GM18868 (cell line): ENCODE results near the gene NEIL3.

ENCODE experiments used
- ATAC-seq: cut with Tn5 transposase; IDR thresholded peaks from one replicate; pipeline ENCODE4 v1.9.1; 2021; ENCODE audit warnings: mild to moderate bottlenecking, moderate library complexity; ENCODE audit not compliant: unreplicated experiment

NEIL3 gene

DNA sequence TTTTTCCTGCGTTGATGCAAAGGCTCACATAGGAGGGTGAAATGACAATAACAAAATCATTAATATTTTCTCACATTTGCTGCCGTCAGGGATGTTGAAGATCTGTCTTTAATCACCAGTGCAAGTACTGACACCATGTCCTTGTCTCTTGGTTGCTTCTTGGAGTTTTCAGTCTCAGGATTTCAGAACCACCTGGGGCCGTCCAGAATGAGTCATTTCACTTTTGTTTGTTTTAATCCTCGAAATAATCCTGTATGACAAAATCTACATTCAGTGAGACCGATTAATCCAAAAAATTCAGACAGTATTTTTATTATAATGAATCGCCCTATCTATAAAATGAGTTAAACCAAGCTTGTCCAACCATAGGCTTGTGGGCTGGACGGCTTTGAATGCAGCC, 47.2 kb downstream of the NEIL3 start:
- ATAC-seq, result no peak

DNA sequence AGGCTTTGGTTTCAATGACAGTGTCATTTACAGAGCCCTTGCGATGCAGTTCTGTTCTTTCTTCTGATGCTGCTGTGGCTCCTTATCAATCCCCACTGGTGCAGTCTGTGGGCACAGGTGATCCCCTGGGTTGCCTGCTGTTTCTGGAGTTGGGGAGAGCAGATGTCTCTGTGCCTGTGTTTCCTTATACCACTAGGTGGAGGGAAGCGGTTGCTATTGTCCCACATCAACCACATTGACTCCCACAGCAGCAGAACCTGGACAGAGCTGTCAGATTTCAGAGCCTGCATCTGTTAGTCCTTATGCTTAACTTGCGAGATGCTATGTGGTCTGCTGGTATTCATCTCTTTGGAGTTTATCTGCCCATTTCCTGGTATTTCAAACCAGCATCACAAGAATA, 57.7 kb downstream of the NEIL3 start:
- ATAC-seq, result no peak

DNA sequence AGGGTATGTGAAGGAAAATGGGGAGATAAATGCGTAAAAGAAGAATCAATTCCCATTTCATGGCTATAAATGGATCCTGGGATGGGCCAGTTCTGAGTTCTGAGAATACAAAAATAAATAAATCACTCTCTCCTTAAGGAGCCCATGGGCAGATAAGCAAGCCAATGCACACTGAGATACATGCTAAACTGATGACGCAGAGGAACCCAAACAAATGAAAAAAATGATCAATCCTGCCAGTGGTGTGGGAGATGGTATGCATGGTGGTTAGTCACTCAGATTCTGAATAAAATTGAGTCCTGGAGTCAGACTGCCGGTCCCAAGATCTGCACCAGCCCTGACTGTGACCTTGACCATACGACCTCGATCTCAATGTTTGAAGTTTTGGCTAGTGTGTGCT, 59.7 kb downstream of the NEIL3 start:
- ATAC-seq, result no peak

DNA sequence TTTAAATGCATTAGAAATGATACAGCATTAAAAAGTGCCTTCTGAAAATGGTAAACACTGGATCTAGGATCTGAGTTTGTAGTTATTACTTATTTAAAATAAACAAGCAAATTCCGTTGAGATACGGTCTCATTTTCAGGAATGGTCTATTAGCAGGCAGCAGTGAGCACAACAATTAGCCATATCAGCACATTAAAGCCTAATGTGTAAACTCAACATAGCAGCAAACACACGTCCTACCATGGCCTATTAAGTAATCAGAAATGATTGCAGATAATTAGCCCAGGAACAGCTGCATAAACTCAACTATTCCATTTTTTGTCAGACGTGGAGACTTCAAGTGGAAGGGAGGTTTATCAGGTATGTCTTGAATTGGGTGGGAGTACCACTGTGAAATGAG, 61.8 kb downstream of the NEIL3 start:
- ATAC-seq, result no peak

DNA sequence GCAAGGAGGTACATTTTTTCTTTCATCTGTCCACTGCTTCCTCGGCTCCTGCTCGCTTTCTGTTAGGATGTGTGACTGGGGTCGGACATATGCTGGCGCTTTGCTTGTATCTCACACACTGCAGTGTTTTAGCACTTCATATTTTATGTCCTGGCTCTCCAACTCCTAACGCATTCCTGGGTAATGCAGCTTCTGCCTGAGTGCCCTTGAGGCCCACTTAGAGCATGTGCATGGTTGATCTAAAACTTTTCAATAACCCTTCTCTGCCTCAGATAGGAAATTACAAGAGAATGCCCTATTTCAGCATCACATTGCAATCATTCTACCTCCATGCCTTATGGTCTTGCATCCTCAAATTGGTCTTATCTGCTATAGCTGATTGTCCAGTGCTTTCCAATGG, 65.3 kb downstream of the NEIL3 start:
- no peak for ATAC-seq

DNA sequence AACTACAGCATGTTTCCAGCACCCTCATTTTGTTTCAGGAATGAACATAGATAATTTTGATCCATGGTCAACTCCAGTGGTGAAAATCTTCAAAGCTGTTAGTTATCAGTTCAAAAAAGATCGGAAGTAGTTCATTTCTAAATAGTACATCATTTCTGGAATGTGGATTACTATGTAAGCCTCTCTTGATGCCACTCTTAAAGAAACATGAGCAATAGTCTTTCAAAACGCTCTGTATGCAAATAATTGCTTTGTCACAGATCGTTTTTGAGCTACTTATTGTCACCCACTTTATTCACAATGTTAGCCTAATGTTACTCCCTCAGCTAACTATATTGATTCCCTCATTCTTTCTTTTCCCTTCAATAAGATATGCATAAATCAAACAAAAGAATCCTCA, 65.7 kb downstream of the NEIL3 start:
- ATAC-seq, result no peak

DNA sequence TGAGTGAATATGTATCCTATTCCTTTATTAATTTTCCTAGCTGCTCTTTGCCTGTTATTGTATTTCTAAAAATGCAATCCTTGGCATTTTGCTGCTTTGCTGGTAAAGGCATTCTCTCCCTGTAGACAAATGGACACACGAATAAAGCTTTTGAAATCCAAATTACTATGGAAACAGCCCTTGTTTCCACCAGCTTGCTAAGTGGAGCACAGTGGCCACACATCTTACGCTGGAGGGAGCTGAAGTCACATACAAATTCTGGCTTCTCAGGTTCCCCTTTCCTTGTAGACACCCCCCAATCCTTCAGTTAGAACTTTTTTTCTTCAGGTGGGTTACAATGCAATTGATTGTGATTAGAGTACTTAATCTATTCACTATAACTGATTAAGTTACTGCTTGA, 66.3 kb downstream of the NEIL3 start:
- no peak for ATAC-seq

DNA sequence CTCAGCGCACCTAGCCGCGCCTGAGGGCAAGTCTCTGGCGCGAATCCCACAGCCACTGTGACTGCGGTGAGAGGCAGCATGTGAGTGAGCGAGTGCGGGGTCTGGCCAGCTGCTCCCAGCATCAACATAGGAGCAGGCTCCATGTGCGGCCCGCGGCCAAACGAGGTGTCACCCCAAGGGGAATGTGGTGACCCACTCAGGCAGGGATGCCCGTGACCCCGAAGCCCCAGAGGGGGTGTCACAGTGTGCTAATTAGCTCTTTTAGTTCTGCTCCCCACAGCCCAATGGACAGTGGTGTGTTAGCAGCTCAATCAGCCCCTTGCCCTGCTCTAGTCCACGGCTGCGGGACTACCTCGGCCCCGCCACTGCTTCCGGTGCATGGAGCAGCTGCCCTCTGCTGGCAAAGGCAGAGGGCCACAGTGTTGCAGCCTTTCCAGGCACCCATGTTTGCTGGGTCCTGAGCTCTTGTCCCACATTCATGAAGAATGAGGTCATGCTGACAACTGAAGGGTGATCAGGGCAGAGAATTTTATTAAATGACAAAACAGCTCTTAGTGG, 71.1 kb downstream of the NEIL3 start:
- ATAC-seq, result no peak

DNA sequence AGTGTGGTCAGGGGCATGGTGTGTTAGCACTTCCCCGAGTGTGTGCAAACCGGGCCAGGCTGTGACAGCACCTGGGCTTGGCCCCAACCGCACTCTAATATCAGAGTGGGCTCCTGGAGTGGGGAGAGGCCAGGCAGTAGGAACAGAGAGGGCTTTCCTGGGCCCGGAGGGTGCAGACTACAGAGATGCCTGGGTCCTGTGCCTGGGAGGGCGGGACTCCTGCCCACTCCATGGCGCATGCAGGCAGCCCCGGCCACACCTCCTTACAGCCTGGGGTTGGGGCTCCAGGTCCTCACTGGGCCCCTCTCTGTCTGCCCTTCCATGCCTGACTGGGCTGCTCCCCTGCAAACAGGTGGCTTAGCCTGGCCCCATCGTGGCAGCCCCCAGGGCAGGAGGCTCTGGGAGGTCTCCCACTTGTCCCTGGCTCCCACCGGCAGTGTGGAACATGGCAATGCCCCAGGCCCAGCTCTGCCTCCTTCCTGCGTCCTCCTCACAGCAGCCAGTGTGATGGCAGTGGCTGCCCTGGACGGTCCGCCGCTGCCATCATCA, 72.2 kb downstream of the NEIL3 start:
- ATAC-seq, result no peak

DNA sequence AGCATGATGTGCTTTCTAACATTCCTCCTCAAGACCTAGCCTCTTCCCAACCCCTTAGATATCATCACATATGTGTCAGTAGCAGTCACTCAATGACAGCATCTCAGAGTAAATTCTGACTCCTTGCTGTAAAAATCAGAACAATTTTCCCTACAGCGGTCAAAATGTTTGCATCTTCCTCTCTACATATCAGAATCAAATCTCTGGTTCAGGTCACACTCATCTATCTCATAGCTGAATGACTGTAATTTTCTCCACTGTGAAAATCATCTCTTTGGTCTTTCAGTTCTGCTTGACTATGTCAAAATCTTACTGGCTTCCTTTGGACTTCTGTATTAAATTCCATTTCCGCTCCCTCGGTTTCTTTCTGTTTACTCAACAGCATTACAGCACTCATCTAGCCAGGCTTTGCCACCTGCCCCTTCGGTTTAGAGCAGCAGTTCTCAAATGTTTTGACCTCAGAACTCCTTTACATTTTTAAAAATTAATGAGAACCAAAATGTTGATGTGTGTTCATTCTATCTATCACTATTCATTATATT, 75.3 kb downstream of the NEIL3 start:
- no peak for ATAC-seq

DNA sequence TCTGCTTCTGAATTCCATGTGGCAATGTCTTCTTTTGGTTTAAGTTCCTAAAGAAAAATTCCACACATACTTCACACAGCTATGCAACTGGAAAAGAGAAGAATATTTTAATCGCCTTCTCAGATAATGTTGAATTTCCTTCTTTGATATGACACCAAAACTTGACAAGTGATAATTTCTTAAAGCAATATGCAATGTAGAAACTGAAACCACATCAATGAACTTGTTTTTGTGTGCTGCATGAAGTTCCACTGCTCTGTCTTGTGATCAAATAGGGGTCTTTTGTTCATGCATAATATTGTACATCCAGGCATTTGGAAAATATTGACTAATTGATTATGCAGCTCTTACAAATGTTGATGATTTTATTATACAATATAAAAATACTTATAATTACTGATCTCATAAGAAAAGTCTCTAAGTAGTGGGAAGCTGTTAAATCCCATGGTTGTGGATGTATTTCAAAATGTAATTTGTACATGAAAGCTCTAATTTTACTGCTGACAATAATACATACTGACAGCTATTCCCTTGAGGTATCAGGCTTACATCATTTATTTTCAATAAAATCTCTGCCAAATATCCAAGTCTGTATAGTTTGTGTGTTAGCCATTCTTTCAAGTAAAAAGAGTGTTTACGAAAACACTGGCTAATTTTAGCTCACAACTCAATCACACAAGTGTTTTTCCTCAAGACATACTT, 76.1 kb downstream of the NEIL3 start:
- ATAC-seq, result no peak

DNA sequence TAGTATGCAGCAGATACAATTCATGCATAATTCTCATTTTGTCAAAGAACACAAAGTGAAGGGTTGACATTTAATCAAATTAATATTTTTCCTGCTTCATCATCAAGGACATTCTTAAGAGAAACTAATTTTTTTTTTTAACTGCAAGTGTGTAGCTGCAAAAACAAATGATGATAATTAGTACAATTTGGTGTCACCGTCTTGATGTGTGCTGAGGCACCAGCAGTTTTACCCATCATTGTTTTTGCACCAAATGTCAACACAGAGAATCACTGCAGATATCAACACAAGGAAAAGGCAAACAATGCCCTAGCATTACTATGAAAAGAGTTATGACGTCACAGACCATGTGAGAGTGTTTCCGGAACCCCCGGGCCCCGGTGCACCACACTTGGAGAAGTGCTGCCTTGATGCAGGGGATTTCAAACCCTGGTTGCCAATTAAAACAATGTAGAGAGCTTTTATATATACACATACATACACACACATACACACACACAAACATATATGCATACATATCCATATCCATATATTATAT, 76.7 kb downstream of the NEIL3 start:
- ATAC-seq, result no peak

DNA sequence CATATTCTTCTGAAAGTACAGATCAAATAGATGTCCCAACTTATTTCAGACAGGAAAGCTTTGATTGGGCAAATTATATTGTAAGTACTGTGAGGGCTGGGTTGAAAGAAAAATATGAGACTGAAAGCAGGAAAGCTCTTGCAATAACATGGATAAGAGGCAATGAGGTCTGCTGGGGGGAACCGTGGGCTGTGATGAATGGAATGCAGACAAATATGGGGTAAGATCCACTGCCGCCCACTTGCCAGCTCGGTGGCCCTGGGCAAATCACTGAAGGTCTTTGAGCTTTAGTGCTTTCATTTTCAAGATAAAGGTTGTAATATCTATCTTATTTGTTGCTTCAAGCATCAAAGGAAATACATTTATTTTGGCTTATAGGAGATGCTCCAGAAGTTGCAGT, 81.6 kb downstream of the NEIL3 start:
- no peak for ATAC-seq

DNA sequence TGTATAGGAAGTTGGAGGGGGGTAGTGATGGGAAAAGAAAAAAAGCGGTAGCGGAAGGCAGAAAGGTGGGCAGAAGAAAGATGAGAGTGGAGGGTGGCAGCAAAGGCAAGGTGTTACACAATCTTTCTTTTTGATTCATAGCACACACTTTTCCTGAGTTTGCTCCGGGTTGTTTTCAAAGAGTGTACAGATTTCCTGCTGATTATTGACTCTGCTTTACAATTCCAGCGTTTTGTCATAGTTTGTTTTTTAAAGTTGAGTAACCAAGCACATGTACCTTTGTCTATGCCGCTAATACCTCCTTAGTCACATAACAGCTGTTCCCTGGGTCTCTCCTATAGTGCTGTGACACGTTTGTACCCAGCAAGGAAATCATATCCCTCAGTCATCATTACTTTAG, 82.3 kb downstream of the NEIL3 start:
- ATAC-seq, result no peak

DNA sequence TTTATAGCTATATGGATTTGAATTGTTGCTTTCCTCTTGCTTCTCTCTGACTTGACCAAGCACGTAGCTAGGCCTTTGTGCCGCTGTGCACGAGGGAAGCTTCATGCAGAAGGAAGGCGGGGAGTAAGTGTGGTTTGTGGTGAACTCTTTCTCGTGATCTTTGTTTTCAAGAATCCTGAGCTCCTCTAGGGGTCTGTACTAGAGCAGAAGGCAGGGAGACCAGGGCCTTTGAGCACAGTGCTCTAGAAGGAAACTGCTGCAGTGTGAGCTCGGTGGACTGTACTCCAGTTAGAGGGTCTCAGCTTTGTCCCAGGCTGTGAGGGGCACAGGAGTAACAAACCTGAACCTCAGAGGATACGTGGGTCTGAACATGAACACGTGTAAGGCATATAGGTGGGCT, 83.6 kb downstream of the NEIL3 start:
- ATAC-seq, result peak; percentile 83

DNA sequence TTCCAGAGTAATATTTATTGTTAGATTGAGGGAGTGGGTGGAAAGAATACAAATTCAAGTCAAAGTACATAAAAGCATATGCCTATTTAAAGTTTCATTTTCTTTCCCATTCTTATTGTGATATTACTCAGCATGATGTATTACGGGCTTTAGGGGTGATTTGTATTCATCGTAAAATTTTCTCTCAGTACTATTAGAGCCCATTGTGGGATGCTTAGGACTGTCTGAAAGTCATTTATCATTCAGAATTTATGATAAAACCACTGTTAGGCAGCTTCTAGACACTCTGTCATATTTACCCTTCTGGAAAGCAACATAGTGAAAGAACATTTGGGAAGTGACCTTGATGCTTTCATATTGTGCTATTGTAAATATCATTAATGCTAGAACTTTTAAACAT, 86.7 kb downstream of the NEIL3 start:
- ATAC-seq, result no peak

DNA sequence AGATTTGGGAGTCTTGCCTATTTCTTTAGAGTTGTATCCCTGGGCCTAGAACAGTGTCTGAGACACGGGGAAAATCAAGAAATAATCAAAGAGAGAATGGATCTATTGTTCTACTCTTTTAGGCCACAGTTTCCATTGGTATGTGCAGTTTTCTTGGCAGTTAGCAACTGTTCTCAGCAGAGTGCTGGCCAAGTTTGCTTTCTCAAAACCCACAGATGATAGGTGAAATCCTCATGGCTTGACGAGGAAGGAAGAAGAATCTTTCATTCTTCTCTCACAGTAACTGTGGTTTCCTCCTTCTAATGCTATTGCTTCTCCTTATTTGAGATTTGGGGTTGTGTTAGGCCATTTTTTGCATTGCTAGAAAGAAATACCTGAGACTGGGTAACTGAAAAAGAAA, 90.4 kb downstream of the NEIL3 start:
- no peak for ATAC-seq

DNA sequence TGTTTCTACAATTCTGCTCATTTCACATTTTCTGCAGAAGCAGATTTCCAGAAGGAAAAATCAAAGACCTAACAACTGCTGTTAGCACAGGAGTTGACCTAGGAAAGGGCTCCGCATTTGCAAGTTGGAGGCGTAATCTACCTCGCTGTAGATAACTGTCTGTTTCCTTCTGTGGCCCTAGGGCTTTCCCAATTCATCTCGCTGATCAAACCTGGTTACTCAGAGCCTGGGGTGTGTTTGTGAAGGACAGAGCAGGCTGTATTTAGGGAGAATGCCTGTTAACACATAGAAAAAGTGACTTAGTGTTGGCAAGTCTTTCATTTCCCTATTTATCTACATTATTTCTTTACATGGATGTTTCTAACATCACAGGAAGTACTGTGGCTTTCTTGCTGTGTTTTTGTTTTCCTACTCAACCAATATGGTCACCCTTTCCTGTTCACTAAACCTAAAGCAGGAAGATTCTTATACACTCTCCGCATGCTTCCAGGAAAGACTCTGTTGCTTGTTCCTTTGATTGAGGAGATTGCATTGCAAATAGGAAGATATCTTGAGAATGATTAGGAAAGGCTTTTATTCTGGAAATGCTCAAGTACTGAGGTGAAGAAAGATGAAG, 92.1 kb downstream of the NEIL3 start:
- no peak for ATAC-seq

DNA sequence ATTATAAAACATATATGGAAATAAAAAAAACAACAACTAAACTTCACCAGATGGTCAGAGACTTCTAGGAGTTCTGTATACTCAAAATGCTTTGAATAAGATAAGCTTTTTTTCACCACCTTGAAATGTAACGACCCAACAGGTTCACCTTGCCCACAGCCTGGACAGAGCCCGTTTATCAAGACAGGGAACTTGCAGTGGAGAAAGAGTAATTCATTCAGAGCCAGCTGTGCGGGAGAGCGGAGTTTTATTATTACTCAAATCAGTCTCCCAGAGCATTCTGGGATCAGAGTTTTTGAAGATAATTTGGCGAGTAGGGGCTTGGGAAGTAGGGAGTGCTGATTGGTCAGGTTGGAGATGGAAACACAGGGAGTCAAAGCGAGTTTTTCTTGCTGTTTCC, 94.1 kb downstream of the NEIL3 start:
- ATAC-seq, result no peak

DNA sequence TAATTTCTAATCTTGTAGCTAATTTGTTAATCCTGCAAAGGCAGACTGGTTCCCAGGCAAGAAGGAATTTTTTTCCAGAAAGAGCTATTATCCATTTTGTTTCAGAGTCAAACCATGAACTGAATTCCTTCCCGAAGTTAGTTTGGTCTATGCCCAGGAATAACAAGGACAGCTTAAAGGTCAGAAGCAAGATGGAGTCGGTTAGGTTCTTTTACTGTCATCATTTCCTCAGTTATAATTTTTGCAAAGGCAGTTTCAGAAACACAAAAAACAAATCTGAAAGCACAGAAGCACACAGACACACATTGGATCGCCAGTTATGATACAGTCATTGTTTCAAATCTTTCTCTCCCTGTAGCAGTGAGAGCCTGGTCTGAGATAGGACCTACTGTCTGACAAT, 94.7 kb downstream of the NEIL3 start:
- no peak for ATAC-seq

DNA sequence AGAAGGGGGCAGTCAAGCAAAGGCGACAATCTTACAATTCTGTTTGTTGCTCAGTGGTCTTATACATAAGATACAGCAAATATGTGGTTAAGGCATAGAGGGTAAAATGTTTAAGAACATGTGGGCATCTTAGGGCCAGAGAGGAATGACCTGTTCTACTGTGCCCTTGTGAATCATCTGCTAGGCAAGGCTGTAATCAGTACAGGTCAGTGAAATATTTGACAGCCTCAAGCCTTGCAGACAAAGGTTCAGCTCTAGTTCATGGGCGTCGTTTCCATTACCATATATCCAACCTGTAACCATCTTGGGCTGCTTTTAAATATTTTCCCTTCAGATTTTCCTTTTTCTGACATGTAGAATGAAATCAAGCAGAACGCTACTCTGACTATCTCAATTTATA, 95.3 kb downstream of the NEIL3 start:
- no peak for ATAC-seq

DNA sequence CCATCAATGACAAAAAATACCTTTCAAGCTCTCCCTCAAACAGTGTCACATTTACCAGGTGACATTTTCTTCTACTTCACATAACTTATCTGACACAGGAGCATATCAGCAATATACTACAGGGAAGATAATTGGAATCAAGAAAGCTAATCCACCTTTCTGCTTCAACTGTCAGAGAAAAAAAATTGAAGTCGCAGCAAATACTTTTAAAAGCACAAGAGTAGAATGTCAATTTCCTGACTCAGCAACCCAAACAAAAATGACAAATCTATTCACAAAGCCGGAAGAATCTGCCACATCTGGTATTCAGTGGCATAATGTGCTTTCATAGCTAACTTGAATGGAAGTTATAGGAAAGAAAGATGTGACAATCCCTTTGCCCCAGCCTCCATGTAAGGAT, 95.8 kb downstream of the NEIL3 start:
- ATAC-seq, result no peak
